ENCODE measurements around the gene APBA2.

Gene APBA2

GRCh38 chr15:29105151-29105854 is 219.5 kb downstream of the APBA2 start:
- DNase-seq (ENCODE audit: low read depth): no peak

GRCh38 chr15:29106116-29106515 is 220.3 kb downstream of the APBA2 start:
- DNase-seq (ENCODE audit: low read depth): no peak

GRCh38 chr15:29106551-29107290 is 220.9 kb downstream of the APBA2 start:
- no peak for DNase-seq (ENCODE audit: low read depth)

- DNase-seq (ENCODE audit: low read depth): no peak
These were observed 221.6 kb downstream of the APBA2 start for GRCh38 chr15:29107291-29107890.

GRCh38 chr15:29107971-29108645 is 222.3 kb downstream of the APBA2 start:
- DNase-seq (ENCODE audit: low read depth): no peak

GRCh38 chr15:29109762-29110161 is 224.0 kb downstream of the APBA2 start:
- DNase-seq (ENCODE audit: low read depth): no peak

GRCh38 chr15:29110176-29110575 is 224.4 kb downstream of the APBA2 start:
- DNase-seq (ENCODE audit: low read depth): no peak

- DNase-seq (ENCODE audit: low read depth): no peak
These were observed 225.0 kb downstream of the APBA2 start for GRCh38 chr15:29110733-29111132.

- no peak for DNase-seq (ENCODE audit: low read depth)
These were observed 226.0 kb downstream of the APBA2 start for GRCh38 chr15:29111705-29112281.

GRCh38 chr15:29113336-29114220 is 227.8 kb downstream of the APBA2 start:
- no peak for DNase-seq (ENCODE audit: low read depth)

GRCh38 chr15:29114221-29115092 is 228.7 kb downstream of the APBA2 start:
- no peak for DNase-seq (ENCODE audit: low read depth)

GRCh38 chr15:29115093-29115991 is 229.6 kb downstream of the APBA2 start:
- no peak for DNase-seq (ENCODE audit: low read depth)

- no peak for DNase-seq (ENCODE audit: low read depth)
These were observed 231.4 kb downstream of the APBA2 start for GRCh38 chr15:29116970-29117700.

- no peak for DNase-seq (ENCODE audit: low read depth)
These were observed 232.0 kb downstream of the APBA2 start for GRCh38 chr15:29117778-29118177.

GRCh38 chr15:29119847-29120246 is 234.1 kb downstream of the APBA2 start:
- no peak for DNase-seq (ENCODE audit: low read depth)

GRCh38 chr15:29120593-29121368 is 235.0 kb downstream of the APBA2 start:
- no peak for DNase-seq (ENCODE audit: low read depth)

- DNase-seq (ENCODE audit: low read depth): no peak
These were observed 235.5 kb downstream of the APBA2 start for GRCh38 chr15:29121369-29121656.

- DNase-seq (ENCODE audit: low read depth): no peak
These were observed 236.1 kb downstream of the APBA2 start for GRCh38 chr15:29121907-29122306.
